Peyer's patch (tissue), 4 donors: Measurements from ENCODE around the gene TOMM20. TPM values are rescaled to one million over a fixed set of nuclear protein-coding genes. Genes with fewer than 3 reads are reported as not detected.
"Not testable (repeated sequence)": the region's sequence is repeated elsewhere in the genome, so short reads cannot be mapped to it uniquely, and the experiment has no call there.

ENCODE experiments used
- DNase-seq, 3 donors: peaks; one replicate each; pipeline ENCODE4 v3.0.0-alpha.2; 2017 to 2019
- H3K27ac ChIP-seq, 4 donors: fragments of 200-600 bp; sonication (generic); one replicate each; pipeline ENCODE4 v1.5.1; 2016 to 2019
- H3K27me3 ChIP-seq, 2 donors: fragments of 200-600 bp; sonication (generic); one replicate each; pipeline ENCODE4 v1.5.1; 2019
- H3K36me3 ChIP-seq, 3 donors: fragments of 200-600 bp; sonication (generic); one replicate each; pipeline ENCODE4 v1.5.1; 2016 to 2019
- H3K4me1 ChIP-seq, 4 donors: fragments of 200-600 bp; sonication (generic); one replicate each; pipeline ENCODE4 v1.5.1; 2016 to 2019
- H3K4me3 ChIP-seq, 4 donors: fragments of 200-600 bp; sonication (generic); 1 replicate in 3 of 4; 2 replicates in 1 of 4; pipeline ENCODE4 v1.5.1; 2016 to 2019; ENCODE audit warnings: mild to moderate bottlenecking in 1 of 4
- H3K9me3 ChIP-seq, 4 donors: fragments of 200-600 bp; sonication (generic); one replicate each; pipeline ENCODE4 v1.5.1; 2016 to 2019; ENCODE audit warnings: mild to moderate bottlenecking in 1 of 4
- CTCF ChIP-seq, 6 experiments: fragments of 450-650 bp in 4 of 6; fragments of 200-600 bp in 2 of 6; sonication (generic) in 1 of 6; IDR thresholded peaks; one replicate each; pipeline ENCODE4 v1.5.1; 2017 to 2019; ENCODE audit warnings: antibody characterized with exemption in 6 of 6, mild to moderate bottlenecking in 3 of 6, moderate library complexity in 1 of 6
- POLR2A ChIP-seq, 2 donors: fragments of 450-650 bp; IDR thresholded peaks; one replicate each; pipeline ENCODE4 v1.5.1; 2017; ENCODE audit warnings: antibody characterized with exemption in 2 of 2, mild to moderate bottlenecking in 2 of 2, moderate library complexity in 2 of 2
- total RNA-seq, 4 donors: library from RNA; depleted of rRNA; stranded (reverse); fragments of >200 nt; gene quantifications; one replicate each; pipeline ENCODE4 v1.1.0, GENCODE V29; 2016

TOMM20 gene
- total RNA-seq, 4 donors from 2014 or later = 38.0 to 44.3 (median 42.8) TPM

GRCh38 chr1:235093696-235094592, 34.7 kb downstream of the TOMM20 start:
- Histone ChIP-seq H3K4me3 (peak overlapping the region in 1 of 4 donors; percentile 8), H3K9me3 (no peaks in the 10 kb centered on the region), H3K27ac (no peak overlapping the region), H3K36me3 (no peaks in the 10 kb centered on the region), H3K4me1 (peaks cover 0 to 12% (median 0%) of the 10 kb centered on the region in 4 donors), H3K27me3 (no peaks in the 10 kb centered on the region)
- TF ChIP-seq CTCF (IDR thresholded peaks at IDR 0.05) = peak; percentile 69 to 92 (median 84)
- no peak for TF ChIP-seq POLR2A (IDR thresholded peaks at IDR 0.05)
- DNase-seq = peak; percentile 77 to 93 (median 84)

- DNase-seq = peak in 2 of 3 donors; percentile 55
- no peak overlapping the region for H3K27ac ChIP-seq
Measured at GRCh38 chr1:235093013-235093695, 35.5 kb downstream of the TOMM20 start.

GRCh38 chr1:235092415-235092814, 36.2 kb downstream of the TOMM20 start:
- H3K27me3 ChIP-seq, H3K27ac ChIP-seq, H3K9me3 ChIP-seq, H3K36me3 ChIP-seq, H3K4me3 ChIP-seq: not testable (repeated sequence)
- H3K4me1 ChIP-seq = peaks cover 0 to 12% (median 0%) of the 10 kb centered on the region in 4 donors
- DNase-seq = peak in 1 of 3 donors; percentile 43

More at GRCh38 chr1:235093013-235093695, 35.5 kb downstream of the TOMM20 start:
- H3K9me3 ChIP-seq = no peaks in the 10 kb centered on the region
- TF ChIP-seq CTCF (IDR thresholded peaks at IDR 0.05) = peak in 3 of 6 experiments; percentile 27 to 36 (median 32)
- TF ChIP-seq POLR2A (IDR thresholded peaks at IDR 0.05) = no peak
- peak overlapping the region in 1 of 4 donors; percentile 8 for H3K4me3 ChIP-seq
- no peaks in the 10 kb centered on the region for H3K27me3 ChIP-seq
- H3K4me1 ChIP-seq = peaks cover 0 to 12% (median 0%) of the 10 kb centered on the region in 4 donors
- H3K36me3 ChIP-seq = no peaks in the 10 kb centered on the region

GRCh38 chr1:235092045-235092406, 36.6 kb downstream of the TOMM20 start:
- not testable (repeated sequence) for H3K36me3 ChIP-seq, H3K27me3 ChIP-seq, H3K4me3 ChIP-seq, H3K9me3 ChIP-seq, H3K27ac ChIP-seq
- H3K4me1 ChIP-seq = peaks cover 0 to 12% (median 0%) of the 10 kb centered on the region in 4 donors
- peak in 1 of 3 donors; percentile 24 for DNase-seq

- not testable (repeated sequence) for H3K27me3 ChIP-seq, H3K9me3 ChIP-seq, H3K27ac ChIP-seq, H3K36me3 ChIP-seq, H3K4me3 ChIP-seq
- peaks cover 0 to 12% (median 0%) of the 10 kb centered on the region in 4 donors for H3K4me1 ChIP-seq
- peak in 1 of 3 donors; percentile 37 for DNase-seq
Measured at GRCh38 chr1:235091319-235092044, 37.2 kb downstream of the TOMM20 start.

- Histone ChIP-seq H3K9me3 (no peaks in the 10 kb centered on the region), H3K4me1 (peaks cover 0 to 12% (median 0%) of the 10 kb centered on the region in 4 donors), H3K27ac (no peak overlapping the region), H3K27me3 (no peaks in the 10 kb centered on the region), H3K4me3 (no peak overlapping the region), H3K36me3 (no peaks in the 10 kb centered on the region)
- DNase-seq = peak in 1 of 3 donors; percentile 39
- no peak for TF ChIP-seq CTCF (IDR thresholded peaks at IDR 0.05)
- no peak for TF ChIP-seq POLR2A (IDR thresholded peaks at IDR 0.05)
Measured at GRCh38 chr1:235090406-235091069, 38.1 kb downstream of the TOMM20 start.
